ENCODE results near the gene HMMR.

Gene HMMR

GRCh38 chr5:163459819-163460561 is 442 bp upstream of the HMMR start, which contains the start of gene NUDCD2:
TSS of gene NUDCD2 (minus strand) at chr5:163460102. CDS start at chr5:163460050, 52 bp downstream.
- Histone ChIP-seq H3K4me3 (ENCODE audit: low read length) (peak within 1 kb of the TSS; percentile 92), H3K27me3 (ENCODE audit: control insufficient read depth, insufficient read depth, low read length) (no peaks in the 10 kb centered on the region), H3K9me3 (ENCODE audit: control insufficient read depth, low read depth, low read length) (no peaks in the 10 kb centered on the region), H3K27ac (ENCODE audit: low read length) (peak within 1 kb of the TSS; percentile 90), H3K9ac (ENCODE audit: low read length) (peak within 1 kb of the TSS; percentile 91), H3K4me1 (ENCODE audit: control insufficient read depth, low read depth, low read length) (peaks cover 6% of the 10 kb centered on the region), H3K36me3 (ENCODE audit: control insufficient read depth, low read depth, low read length) (peaks cover 18% of the 10 kb centered on the region)

GRCh38 chr5:163463063-163463435 is 2.6 kb downstream of the HMMR start:
- Histone ChIP-seq H3K9me3 (ENCODE audit: control insufficient read depth, low read depth, low read length) (no peaks in the 10 kb centered on the region), H3K36me3 (ENCODE audit: control insufficient read depth, low read depth, low read length) (peaks cover 27% of the 10 kb centered on the region), H3K27me3 (ENCODE audit: control insufficient read depth, insufficient read depth, low read length) (no peaks in the 10 kb centered on the region), H3K9ac (ENCODE audit: low read length) (no peak overlapping the region), H3K4me3 (ENCODE audit: low read length) (no peak overlapping the region), H3K4me1 (ENCODE audit: control insufficient read depth, low read depth, low read length) (peaks cover 6% of the 10 kb centered on the region), H3K27ac (ENCODE audit: low read length) (no peak overlapping the region)

- H3K36me3 ChIP-seq (ENCODE audit: control insufficient read depth, low read depth, low read length) = peaks cover 68% of the 10 kb centered on the region
- no peaks in the 10 kb centered on the region for H3K4me1 ChIP-seq (ENCODE audit: control insufficient read depth, low read depth, low read length)
- no peak overlapping the region for H3K27ac ChIP-seq (ENCODE audit: low read length)
- no peaks in the 10 kb centered on the region for H3K9me3 ChIP-seq (ENCODE audit: control insufficient read depth, low read depth, low read length)
- H3K9ac ChIP-seq (ENCODE audit: low read length) = no peak overlapping the region
- H3K27me3 ChIP-seq (ENCODE audit: control insufficient read depth, insufficient read depth, low read length) = no peaks in the 10 kb centered on the region
- no peak overlapping the region for H3K4me3 ChIP-seq (ENCODE audit: low read length)
These were observed 7.2 kb downstream of the HMMR start for GRCh38 chr5:163467682-163468081.

DNA sequence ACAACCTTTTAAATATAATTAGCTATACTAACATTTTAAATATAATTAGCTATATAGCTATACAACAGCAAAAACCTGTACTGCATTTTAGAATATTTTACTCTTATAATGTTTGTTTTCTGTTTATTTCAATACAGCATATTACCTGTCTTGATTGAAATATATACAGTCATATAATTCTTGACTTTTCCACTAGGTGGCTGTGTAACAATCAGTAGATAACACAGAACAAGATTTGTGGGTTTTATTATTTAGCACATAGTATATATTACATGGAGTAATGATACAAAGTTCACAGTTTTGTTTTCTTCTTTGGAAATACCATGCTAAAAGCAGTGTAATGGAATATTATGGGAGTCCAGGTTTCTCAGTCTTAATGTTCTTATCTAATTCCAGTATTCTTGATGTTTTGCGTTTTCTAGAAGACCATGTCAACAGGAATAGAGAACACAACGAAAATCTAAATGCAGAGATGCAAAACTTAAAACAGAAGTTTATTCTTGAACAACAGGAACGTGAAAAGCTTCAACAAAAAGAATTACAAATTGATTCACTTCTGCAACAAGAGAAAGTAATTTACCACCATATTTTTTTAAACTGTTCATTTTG is 13.3 kb downstream of the HMMR start:
- H3K9me3 ChIP-seq (ENCODE audit: control insufficient read depth, low read depth, low read length) = no peaks in the 10 kb centered on the region

GRCh38 chr5:163475411-163475810 is 15.0 kb downstream of the HMMR start:
- Histone ChIP-seq H3K4me3 (ENCODE audit: low read length) (no peak overlapping the region), H3K9me3 (ENCODE audit: control insufficient read depth, low read depth, low read length) (no peaks in the 10 kb centered on the region), H3K27me3 (ENCODE audit: control insufficient read depth, insufficient read depth, low read length) (no peaks in the 10 kb centered on the region), H3K4me1 (ENCODE audit: control insufficient read depth, low read depth, low read length) (no peaks in the 10 kb centered on the region), H3K36me3 (ENCODE audit: control insufficient read depth, low read depth, low read length) (peaks cover 96% of the 10 kb centered on the region), H3K27ac (ENCODE audit: low read length) (no peak overlapping the region), H3K9ac (ENCODE audit: low read length) (no peak overlapping the region)

More for the DNA sequence above, 13.3 kb downstream of the HMMR start:
- Histone ChIP-seq H3K4me1 (ENCODE audit: control insufficient read depth, low read depth, low read length) (no peaks in the 10 kb centered on the region), H3K9ac (ENCODE audit: low read length) (no peak overlapping the region), H3K27me3 (ENCODE audit: control insufficient read depth, insufficient read depth, low read length) (no peaks in the 10 kb centered on the region), H3K27ac (ENCODE audit: low read length) (no peak overlapping the region), H3K36me3 (ENCODE audit: control insufficient read depth, low read depth, low read length) (peaks cover 93% of the 10 kb centered on the region), H3K4me3 (ENCODE audit: low read length) (no peak overlapping the region)

DNA sequence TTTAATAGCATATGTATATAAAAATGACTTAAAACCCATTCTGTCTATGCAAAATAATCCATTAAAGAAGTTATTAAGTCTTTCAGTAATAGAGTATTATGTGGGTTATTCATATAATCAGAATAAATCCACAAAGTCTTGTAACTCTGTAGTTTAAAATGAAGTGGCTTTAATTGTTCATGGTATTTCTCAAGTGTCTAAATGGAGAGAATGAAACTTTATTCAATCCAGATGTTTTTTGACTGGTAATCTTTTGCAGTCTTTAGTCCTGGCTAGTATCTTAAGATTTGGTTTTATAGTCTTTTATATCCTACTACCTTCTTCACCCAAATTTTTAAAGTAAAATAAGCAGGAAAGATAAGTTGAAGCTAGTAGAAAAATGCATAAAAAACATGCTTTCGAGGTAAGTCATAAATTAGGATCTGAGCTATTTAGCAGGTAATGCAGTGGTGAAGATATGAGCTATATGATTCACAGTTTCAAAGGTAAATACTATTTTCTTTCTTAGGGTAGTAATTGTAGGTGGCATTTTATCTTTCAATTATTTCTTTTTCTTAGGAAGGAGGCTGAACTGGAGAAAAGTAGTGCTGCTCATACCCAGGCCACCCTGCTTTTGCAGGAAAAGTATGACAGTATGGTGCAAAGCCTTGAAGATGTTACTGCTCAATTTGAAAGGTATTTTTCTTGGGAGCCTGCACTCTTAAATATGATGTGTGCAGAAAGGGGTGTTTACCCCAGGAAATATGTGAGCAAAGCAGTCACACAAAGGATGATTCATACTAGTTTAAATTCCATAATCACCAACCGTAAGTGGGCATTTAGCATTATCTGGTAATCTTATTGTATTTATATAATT is 17.9 kb downstream of the HMMR start:
- Histone ChIP-seq H3K4me3 (ENCODE audit: low read length) (no peak overlapping the region), H3K9me3 (ENCODE audit: control insufficient read depth, low read depth, low read length) (no peaks in the 10 kb centered on the region), H3K9ac (ENCODE audit: low read length) (no peak overlapping the region), H3K27me3 (ENCODE audit: control insufficient read depth, insufficient read depth, low read length) (no peaks in the 10 kb centered on the region), H3K27ac (ENCODE audit: low read length) (no peak overlapping the region), H3K4me1 (ENCODE audit: control insufficient read depth, low read depth, low read length) (no peaks in the 10 kb centered on the region), H3K36me3 (ENCODE audit: control insufficient read depth, low read depth, low read length) (peaks cover 95% of the 10 kb centered on the region)

DNA sequence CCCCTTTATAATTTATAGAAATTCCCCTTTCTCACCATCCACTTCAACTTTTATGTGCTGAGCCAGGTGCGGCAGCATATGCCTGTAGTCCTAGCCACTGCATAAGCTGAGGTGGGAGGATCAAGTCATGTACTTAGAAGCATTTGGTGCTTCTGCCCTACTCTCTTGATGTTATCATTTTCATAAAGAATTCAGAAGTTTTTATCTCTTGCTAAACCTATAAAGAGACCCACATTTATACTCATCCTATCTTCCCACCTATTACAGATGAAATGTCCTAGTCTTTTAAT is 18.5 kb downstream of the HMMR start:
- Histone ChIP-seq H3K9me3 (ENCODE audit: control insufficient read depth, low read depth, low read length) (no peaks in the 10 kb centered on the region), H3K27me3 (ENCODE audit: control insufficient read depth, insufficient read depth, low read length) (no peaks in the 10 kb centered on the region), H3K9ac (ENCODE audit: low read length) (no peak overlapping the region), H3K4me3 (ENCODE audit: low read length) (no peak overlapping the region), H3K27ac (ENCODE audit: low read length) (no peak overlapping the region), H3K4me1 (ENCODE audit: control insufficient read depth, low read depth, low read length) (no peaks in the 10 kb centered on the region), H3K36me3 (ENCODE audit: control insufficient read depth, low read depth, low read length) (peaks cover 95% of the 10 kb centered on the region)

DNA sequence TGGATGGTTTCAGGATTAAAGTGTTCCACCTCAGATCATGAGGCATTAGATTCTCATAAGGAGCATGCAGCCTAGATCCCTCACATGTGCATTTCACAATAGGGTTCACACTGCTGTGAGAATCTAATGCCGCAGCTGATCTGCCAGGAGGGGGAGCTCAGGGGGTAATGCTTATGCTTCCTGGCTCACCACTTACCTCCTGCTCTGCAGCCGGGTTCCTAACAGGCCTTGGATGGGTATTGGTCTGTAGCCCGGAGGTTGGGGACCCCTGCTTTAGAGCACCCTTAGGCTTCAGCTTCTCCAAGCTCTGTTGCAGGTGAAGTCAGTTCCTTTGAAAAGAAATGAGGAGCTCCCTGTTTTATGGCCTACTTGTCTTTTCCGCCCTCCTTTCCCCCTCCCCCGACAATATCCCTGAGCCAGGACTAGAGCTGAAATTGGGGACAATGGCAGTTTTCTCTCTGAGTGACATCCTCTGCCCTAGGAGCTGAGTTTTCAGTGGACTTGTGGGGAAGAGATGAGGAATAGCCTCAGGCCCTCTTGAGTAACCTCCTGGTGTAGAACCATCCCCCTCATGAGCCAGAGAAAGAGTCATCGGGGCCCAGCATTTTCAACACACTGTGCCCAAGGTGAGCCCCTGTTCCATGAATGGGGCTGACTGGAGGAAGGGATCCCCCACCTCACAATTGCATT is 28.8 kb downstream of the HMMR start:
- Histone ChIP-seq H3K27me3 (ENCODE audit: control insufficient read depth, insufficient read depth, low read length) (no peaks in the 10 kb centered on the region), H3K9me3 (ENCODE audit: control insufficient read depth, low read depth, low read length) (peaks cover 3% of the 10 kb centered on the region), H3K27ac (ENCODE audit: low read length) (no peak overlapping the region), H3K36me3 (ENCODE audit: control insufficient read depth, low read depth, low read length) (peaks cover 60% of the 10 kb centered on the region), H3K4me3 (ENCODE audit: low read length) (no peak overlapping the region), H3K4me1 (ENCODE audit: control insufficient read depth, low read depth, low read length) (no peaks in the 10 kb centered on the region), H3K9ac (ENCODE audit: low read length) (no peak overlapping the region)

DNA sequence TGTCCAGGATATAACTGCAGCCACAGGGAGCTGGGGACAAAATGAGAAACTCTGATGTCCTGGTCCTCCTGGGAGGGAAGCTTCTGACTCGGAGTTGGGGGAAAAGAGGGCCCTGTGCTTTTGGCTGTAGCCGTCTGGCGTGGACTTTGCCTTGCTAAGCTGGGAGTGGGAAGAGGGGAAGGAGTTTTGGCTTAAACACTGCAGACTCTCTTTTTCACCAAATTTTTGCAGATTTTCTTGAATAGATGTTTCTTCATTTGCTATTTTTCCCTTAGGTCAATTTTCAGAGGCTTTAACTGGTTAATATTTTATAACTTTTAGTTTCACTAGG is 29.3 kb downstream of the HMMR start:
- Histone ChIP-seq H3K4me1 (ENCODE audit: control insufficient read depth, low read depth, low read length) (no peaks in the 10 kb centered on the region), H3K36me3 (ENCODE audit: control insufficient read depth, low read depth, low read length) (peaks cover 55% of the 10 kb centered on the region), H3K9ac (ENCODE audit: low read length) (no peak overlapping the region), H3K9me3 (ENCODE audit: control insufficient read depth, low read depth, low read length) (peaks cover 3% of the 10 kb centered on the region), H3K27me3 (ENCODE audit: control insufficient read depth, insufficient read depth, low read length) (no peaks in the 10 kb centered on the region), H3K4me3 (ENCODE audit: low read length) (no peak overlapping the region), H3K27ac (ENCODE audit: low read length) (no peak overlapping the region)

- no peaks in the 10 kb centered on the region for H3K4me1 ChIP-seq (ENCODE audit: control insufficient read depth, low read depth, low read length)
- peaks cover 7% of the 10 kb centered on the region for H3K36me3 ChIP-seq (ENCODE audit: control insufficient read depth, low read depth, low read length)
- H3K9me3 ChIP-seq (ENCODE audit: control insufficient read depth, low read depth, low read length) = no peaks in the 10 kb centered on the region
- H3K27ac ChIP-seq (ENCODE audit: low read length) = no peak overlapping the region
- H3K4me3 ChIP-seq (ENCODE audit: low read length) = no peak overlapping the region
- no peaks in the 10 kb centered on the region for H3K27me3 ChIP-seq (ENCODE audit: control insufficient read depth, insufficient read depth, low read length)
- no peak overlapping the region for H3K9ac ChIP-seq (ENCODE audit: low read length)
These were observed 35.9 kb downstream of the HMMR start for GRCh38 chr5:163496286-163496685.

DNA sequence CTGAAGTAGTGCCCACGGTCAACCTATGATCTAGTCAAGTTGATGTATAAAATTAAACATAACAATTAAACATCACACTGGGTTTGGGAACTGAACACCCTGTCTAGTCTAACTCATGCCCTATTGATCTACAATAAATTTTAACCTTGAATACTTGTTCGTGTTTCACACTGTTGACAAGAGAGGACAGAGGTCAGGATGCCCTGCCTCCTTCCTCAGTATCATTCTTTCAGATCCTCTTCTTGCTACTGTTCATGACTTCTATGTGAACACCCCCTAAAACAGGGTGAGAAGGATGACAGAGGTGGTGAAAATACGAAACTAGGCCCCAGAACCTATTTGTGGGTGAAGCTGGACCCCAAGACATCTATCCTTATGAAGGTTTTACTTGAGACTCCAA is 36.9 kb downstream of the HMMR start:
- Histone ChIP-seq H3K9ac (ENCODE audit: low read length) (no peak overlapping the region), H3K36me3 (ENCODE audit: control insufficient read depth, low read depth, low read length) (no peaks in the 10 kb centered on the region), H3K4me3 (ENCODE audit: low read length) (no peak overlapping the region), H3K4me1 (ENCODE audit: control insufficient read depth, low read depth, low read length) (peaks cover under 1% of the 10 kb centered on the region), H3K27ac (ENCODE audit: low read length) (no peak overlapping the region), H3K27me3 (ENCODE audit: control insufficient read depth, insufficient read depth, low read length) (no peaks in the 10 kb centered on the region), H3K9me3 (ENCODE audit: control insufficient read depth, low read depth, low read length) (no peaks in the 10 kb centered on the region)

Measured in iPS-18a (cell line).